AG09309 (cell line): ENCODE measurements around the gene CNFN.
"Not testable (repeated sequence)": the region's sequence is repeated elsewhere in the genome, so short reads cannot be mapped to it uniquely, and the experiment has no call there.

Source experiments
- DNase-seq: peaks from one replicate; pipeline ENCODE4 v3.0.0-alpha.2; 2010; ENCODE audit warnings: low read depth
- H3K4me3 ChIP-seq: 2 replicates; pipeline ENCODE4 v1.5.1; 2011; ENCODE audit warnings: mild to moderate bottlenecking, low read depth, low read length, moderate library complexity; ENCODE audit not compliant: control insufficient read depth
- CTCF ChIP-seq: IDR thresholded peaks from 2 replicates; pipeline ENCODE4 v1.5.1; 2011; ENCODE audit warnings: mild to moderate bottlenecking, low read depth, low read length, inconsistent platforms; ENCODE audit not compliant: insufficient read depth, control insufficient read depth; ENCODE audit errors: missing control alignments

Gene CNFN

GRCh38 chr19:42349378-42350107 is 40.6 kb downstream of the CNFN start:
- no peak for TF ChIP-seq CTCF
- no peak overlapping the region for H3K4me3 ChIP-seq
- DNase-seq, result no peak

GRCh38 chr19:42348211-42348610 is 41.9 kb downstream of the CNFN start:
- no peak overlapping the region for H3K4me3 ChIP-seq
- no peak for TF ChIP-seq CTCF
- no peak for DNase-seq

- H3K4me3 ChIP-seq, result no peak overlapping the region
- DNase-seq, result peak; percentile 37
- no peak for TF ChIP-seq CTCF
Observed at GRCh38 chr19:42345191-42345812, 44.8 kb downstream of the CNFN start.

DNA sequence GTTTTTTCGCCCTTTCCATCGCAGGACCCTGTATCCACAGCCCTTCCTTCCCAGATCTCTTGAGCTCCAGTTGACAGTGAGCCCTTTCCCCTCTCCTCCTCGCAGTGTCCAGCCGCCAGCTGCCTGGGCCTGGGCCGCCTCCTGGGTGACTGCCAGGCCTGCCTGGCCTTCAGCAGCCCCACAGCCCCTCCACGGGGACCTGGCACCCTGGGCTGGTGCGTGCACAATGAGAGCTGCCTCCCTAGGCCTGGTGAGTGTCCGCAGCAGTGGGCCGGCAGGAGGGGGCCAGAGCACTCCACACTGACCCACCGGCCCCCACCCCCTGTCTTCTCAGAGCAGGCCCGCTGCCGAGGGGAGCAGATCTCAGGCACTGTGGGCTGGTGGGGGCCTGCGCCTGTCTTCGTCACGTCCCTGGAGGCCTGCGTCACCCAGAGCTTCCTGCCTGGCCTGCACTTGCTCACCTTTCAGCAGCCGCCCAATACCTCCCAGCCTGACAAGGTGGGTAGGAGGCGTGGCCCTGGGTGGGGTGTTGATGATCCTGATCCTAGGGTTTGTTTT is 45.7 kb downstream of the CNFN start:
- no peak for TF ChIP-seq CTCF
- no peak overlapping the region for H3K4me3 ChIP-seq
- no peak for DNase-seq

DNA sequence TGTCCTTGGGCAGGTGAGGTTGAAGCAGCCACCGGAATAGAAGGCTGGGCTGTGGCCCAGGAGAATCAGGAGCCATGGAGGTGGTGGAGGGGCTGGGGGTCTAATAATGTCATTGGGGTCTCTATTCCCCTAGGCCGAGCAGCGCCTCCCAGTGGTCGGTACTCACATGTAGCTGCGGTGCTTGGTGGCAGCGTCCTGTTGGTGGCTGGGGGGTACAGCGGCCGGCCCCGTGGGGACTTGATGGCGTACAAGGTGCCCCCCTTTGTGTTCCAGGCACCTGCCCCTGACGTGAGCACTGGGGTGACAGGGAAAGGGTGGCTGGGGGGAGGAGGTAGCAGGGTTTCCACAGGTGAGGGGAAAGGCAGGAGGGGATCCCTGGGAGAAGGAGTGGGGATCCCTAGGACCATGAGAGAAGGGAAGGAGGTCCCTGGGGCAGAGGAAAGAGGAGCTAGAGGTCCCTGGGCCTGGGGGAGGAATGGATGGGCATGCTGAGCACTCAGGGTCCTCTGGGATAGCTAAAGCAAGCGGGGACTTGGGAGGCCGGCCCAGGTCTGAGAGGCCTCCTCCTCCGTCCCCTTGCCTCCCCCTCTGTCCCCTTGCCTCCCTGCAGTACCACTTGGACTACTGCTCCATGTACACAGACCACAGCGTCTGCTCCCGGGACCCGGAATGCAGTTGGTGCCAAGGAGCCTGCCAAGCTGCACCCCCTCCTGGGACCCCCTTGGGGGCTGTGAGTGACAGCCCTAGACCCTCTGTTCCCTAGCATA is 46.6 kb downstream of the CNFN start:
- peak; percentile 22 for TF ChIP-seq CTCF
- no peak overlapping the region for H3K4me3 ChIP-seq
- DNase-seq, result no peak

GRCh38 chr19:42339922-42340321 is 50.2 kb downstream of the CNFN start:
- DNase-seq, H3K4me3 ChIP-seq: not testable (repeated sequence)

DNA sequence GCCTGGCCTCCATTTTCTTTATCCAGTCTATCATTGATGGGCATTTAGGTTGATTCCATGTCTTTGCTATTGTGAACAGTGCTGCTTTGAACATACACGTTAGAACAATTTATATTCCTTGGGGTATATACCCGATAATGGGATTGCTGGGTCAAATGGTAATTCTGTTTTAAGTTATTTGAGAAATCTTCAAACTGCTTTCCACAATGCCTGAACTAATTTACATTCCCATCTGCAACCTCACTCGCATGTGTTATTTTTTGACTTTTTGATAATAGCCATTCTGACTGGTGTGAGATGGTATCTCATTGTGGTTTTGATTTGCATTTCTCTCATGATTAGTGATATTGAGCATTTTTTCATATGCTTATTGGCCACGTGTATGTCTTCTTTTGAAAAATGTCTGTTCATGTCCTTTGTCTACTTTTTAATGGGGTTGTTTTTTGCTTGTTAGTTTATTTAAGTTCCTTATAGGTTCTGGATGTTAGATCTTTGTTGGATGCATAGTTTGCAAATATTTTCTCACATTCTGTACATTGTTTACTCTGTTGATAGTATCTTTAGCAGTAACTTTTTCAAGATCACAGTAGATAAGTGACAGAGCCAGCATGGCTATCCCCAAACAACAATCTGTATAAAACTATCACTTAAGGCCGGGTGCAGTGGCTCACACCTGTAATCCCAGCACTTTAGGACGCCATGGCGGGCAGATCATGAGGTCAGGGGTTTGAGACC is 50.8 kb downstream of the CNFN start:
- not testable (repeated sequence) for DNase-seq

More for the DNA sequence above, 50.8 kb downstream of the CNFN start:
- H3K4me3 ChIP-seq, result not testable (repeated sequence)
